Spinal cord (tissue), 10 donors: ENCODE results near the gene IFNG-AS1. TPM values are rescaled to one million over a fixed set of nuclear protein-coding genes. Genes with fewer than 3 reads are reported as not detected.

Experiments
- DNase-seq, 6 donors: peaks; one replicate each; pipeline versions ENCODE4 v3.0.0 to v3.0.0-alpha.2; 2013 to 2015; ENCODE audit warnings: low spot score in 6 of 6, low read depth in 4 of 6
- H3K27ac ChIP-seq: one replicate; pipeline ENCODE4 v1.5.1; 2013; ENCODE audit warnings: low read depth, low read length, control low read depth
- H3K27me3 ChIP-seq: one replicate; pipeline ENCODE4 v1.6.1; 2013; ENCODE audit warnings: low read length; ENCODE audit not compliant: control insufficient read depth, insufficient read depth
- H3K36me3 ChIP-seq: one replicate; pipeline ENCODE4 v1.6.1; 2013; ENCODE audit warnings: low read length; ENCODE audit not compliant: control insufficient read depth, insufficient read depth
- H3K4me1 ChIP-seq: one replicate; pipeline ENCODE4 v1.6.1; 2013; ENCODE audit warnings: low read length; ENCODE audit not compliant: control insufficient read depth, insufficient read depth
- H3K4me3 ChIP-seq: one replicate; pipeline ENCODE4 v1.5.1; 2013; ENCODE audit warnings: low read depth, low read length, control low read depth
- H3K9me3 ChIP-seq: one replicate; pipeline ENCODE4 v1.6.1; 2013; ENCODE audit warnings: low read length; ENCODE audit not compliant: control insufficient read depth, insufficient read depth
- WGBS: methylation state at CpG from one replicate; pipeline ENCODE4 v1.1.5; 2013; ENCODE audit warnings: missing lambda C conversion rate; ENCODE audit not compliant: insufficient coverage; 5-methylcytosine and 5-hydroxymethylcytosine counted together
- polyA plus RNA-seq, 2 donors: library from polyadenylated mRNA; unstranded; fragments of 120-200 nt; gene quantifications; one replicate each; pipeline ENCODE4 v1.2.1, GENCODE V29; 2013; ENCODE audit not compliant: insufficient read length in 2 of 2
- total RNA-seq, 2 donors: library from RNA; depleted of rRNA in 1 of 2; stranded (reverse); fragments of 120-200 nt in 1 of 2; fragments of >200 nt in 1 of 2; gene quantifications; one replicate each; pipeline versions ENCODE4 v1.2.3 to v1.2.4, GENCODE V29; 2013 to 2014
- donor health status: healthy.

The IFNG-AS1 gene
- total and polyA plus RNA-seq, 4 donors: 0.10 to 0.22 (median 0.18) TPM; not detected in 1

- no peaks in the 10 kb centered on the region for H3K9me3 ChIP-seq
- no peak overlapping the region for H3K4me3 ChIP-seq
- DNase-seq: no peak
- H3K27ac ChIP-seq: no peak overlapping the region
- H3K36me3 ChIP-seq: no peaks in the 10 kb centered on the region
- no peaks in the 10 kb centered on the region for H3K4me1 ChIP-seq
- no peaks in the 10 kb centered on the region for H3K27me3 ChIP-seq
- no CpG with 5 or more reads among the region's 1 CpG for WGBS
Observed at GRCh38 chr12:67988601-67989021, 636 bp upstream of the IFNG-AS1 start.

DNA sequence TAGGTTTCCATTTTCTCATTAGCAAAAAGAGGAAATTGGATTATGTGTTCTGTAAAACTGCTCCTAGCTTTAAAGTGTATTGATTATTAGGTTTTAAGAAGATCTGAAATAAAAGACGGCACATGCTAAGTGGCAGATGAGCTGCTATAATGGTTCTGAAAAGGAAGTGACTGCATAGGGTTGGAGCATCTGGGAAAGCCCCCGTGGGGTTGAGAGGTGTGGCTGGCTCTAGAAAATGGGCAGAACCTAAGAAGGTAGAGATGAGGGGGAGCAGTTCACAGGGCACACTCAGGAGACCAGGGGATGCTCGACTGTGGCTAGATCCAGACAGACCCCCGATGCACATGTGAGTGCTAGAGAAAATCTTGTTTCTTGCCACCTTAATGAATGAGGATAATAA is 1.9 kb downstream of the IFNG-AS1 start:
- no peak overlapping the region for H3K27ac ChIP-seq
- H3K4me1 ChIP-seq: no peaks in the 10 kb centered on the region
- H3K36me3 ChIP-seq: no peaks in the 10 kb centered on the region
- no peak overlapping the region for H3K4me3 ChIP-seq
- no peak for DNase-seq
- no peaks in the 10 kb centered on the region for H3K9me3 ChIP-seq
- no peaks in the 10 kb centered on the region for H3K27me3 ChIP-seq
- 78% methylated on average over 4 of the region's 4 CpGs for WGBS

GRCh38 chr12:67993143-67993542 is 3.9 kb downstream of the IFNG-AS1 start:
- H3K27ac ChIP-seq: no peak overlapping the region
- H3K9me3 ChIP-seq: no peaks in the 10 kb centered on the region
- no peak for DNase-seq
- no peaks in the 10 kb centered on the region for H3K27me3 ChIP-seq
- H3K36me3 ChIP-seq: no peaks in the 10 kb centered on the region
- no CpG with 5 or more reads among the region's 2 CpGs for WGBS
- H3K4me1 ChIP-seq: no peaks in the 10 kb centered on the region
- no peak overlapping the region for H3K4me3 ChIP-seq

- DNase-seq: no peak
- WGBS: no CpG with 5 or more reads among the region's 3 CpGs
- no peak overlapping the region for H3K4me3 ChIP-seq
Observed at GRCh38 chr12:67994046-67994445, 4.8 kb downstream of the IFNG-AS1 start.

DNA sequence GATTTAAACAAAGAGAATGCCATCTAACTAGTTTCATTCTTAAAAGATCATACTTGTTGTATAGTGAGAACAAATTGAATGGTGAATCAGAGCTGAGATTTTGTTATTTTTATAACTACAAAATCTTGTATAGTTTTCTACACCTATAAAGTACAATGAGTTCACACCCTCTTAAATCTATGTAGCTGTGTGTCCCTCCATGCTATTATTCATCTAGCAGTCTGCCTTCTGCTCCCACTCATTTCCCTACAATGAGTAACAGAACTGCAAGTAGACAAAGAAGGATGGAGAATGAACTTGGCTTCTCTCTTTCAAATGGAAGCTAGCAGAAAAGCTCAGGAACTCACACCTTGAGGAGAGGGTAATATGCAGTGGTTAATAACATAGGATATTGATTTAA is 7.1 kb downstream of the IFNG-AS1 start:
- Histone ChIP-seq H3K27ac (no peak overlapping the region), H3K36me3 (no peaks in the 10 kb centered on the region), H3K9me3 (no peaks in the 10 kb centered on the region), H3K4me1 (no peaks in the 10 kb centered on the region), H3K27me3 (no peaks in the 10 kb centered on the region), H3K4me3 (no peak overlapping the region)
- no peak for DNase-seq

More at GRCh38 chr12:67994046-67994445, 4.8 kb downstream of the IFNG-AS1 start:
- Histone ChIP-seq H3K36me3 (no peaks in the 10 kb centered on the region), H3K27me3 (no peaks in the 10 kb centered on the region), H3K9me3 (no peaks in the 10 kb centered on the region), H3K4me1 (no peaks in the 10 kb centered on the region), H3K27ac (no peak overlapping the region)

- H3K9me3 ChIP-seq: no peaks in the 10 kb centered on the region
- H3K36me3 ChIP-seq: no peaks in the 10 kb centered on the region
- DNase-seq: no peak
- no peaks in the 10 kb centered on the region for H3K4me1 ChIP-seq
- no peak overlapping the region for H3K27ac ChIP-seq
- H3K27me3 ChIP-seq: no peaks in the 10 kb centered on the region
- no peak overlapping the region for H3K4me3 ChIP-seq
Observed at GRCh38 chr12:67998379-67998778, 9.1 kb downstream of the IFNG-AS1 start.

- no peak overlapping the region for H3K27ac ChIP-seq
- no peak overlapping the region for H3K4me3 ChIP-seq
- H3K36me3 ChIP-seq: no peaks in the 10 kb centered on the region
- no peaks in the 10 kb centered on the region for H3K27me3 ChIP-seq
- no peaks in the 10 kb centered on the region for H3K4me1 ChIP-seq
- no peak for DNase-seq
- no peaks in the 10 kb centered on the region for H3K9me3 ChIP-seq
Observed at GRCh38 chr12:67999244-67999643, 10.0 kb downstream of the IFNG-AS1 start.

DNA sequence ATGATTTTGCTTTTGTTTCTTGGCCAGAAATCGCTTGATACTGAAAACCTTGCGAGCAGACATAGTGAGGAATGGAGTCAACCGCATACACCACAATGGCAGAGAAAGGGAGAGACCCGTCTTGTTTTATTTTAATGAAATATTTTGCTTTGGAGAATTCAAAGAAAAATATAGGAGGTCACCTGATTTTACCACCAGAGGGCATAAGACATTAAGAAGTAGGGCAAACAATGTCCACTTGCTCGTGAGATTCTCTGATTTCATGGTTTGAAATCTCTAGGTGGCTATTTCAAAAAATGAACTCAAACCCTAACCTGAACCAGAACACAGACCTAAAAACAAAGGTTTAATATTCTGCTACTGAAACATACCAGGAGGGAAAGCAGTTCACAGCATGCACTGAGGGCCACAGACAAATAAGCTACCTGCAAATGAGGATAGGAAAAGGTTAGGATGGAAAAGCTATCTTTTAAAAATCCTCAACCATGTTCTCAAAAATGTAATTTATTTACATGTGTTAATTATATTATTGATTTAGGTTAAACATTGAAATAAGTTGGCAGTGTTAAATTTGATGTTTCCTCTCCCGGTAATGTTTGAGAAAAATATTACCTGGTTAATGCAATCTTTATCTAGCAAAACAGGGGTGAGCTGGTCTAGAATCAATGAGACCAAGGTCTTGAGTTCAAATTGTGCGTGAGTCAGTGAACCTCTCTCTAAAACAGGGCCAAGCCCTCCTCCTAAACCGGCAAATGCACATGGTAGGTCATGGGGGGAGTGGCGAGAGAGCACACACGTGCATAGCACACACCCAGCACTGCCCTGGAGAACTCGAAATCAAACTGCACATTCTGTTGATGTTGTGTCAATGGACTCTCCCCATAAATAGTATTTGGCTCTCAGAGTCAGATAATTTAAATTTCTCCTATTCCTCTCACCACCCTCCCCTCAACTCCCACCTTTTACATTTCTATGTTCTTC is 12.5 kb downstream of the IFNG-AS1 start:
- Histone ChIP-seq H3K4me3 (no peak overlapping the region), H3K27ac (no peak overlapping the region), H3K4me1 (no peaks in the 10 kb centered on the region), H3K9me3 (no peaks in the 10 kb centered on the region), H3K36me3 (no peaks in the 10 kb centered on the region), H3K27me3 (no peaks in the 10 kb centered on the region)
- 89% methylated on average over 8 of the region's 11 CpGs for WGBS
- no peak for DNase-seq

DNA sequence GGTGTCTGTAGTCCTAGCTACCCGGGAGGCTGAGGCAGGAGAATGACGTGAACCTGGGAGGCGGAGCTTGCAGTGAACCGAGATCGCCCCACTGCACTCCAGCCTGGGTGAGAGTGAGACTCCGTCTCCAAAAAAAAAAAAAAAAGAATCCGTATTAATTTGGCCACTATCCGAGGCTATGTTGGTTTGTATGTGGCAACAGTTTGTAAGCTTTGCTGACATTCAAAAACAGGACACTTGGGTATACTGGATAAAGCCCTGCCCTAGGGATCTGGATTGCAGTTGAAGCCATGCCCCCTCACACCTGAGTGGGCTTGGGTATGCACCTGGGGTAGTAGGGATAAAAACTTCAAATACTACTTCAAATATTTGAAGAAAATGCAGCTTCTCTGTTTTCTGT is 14.5 kb downstream of the IFNG-AS1 start:
- Histone ChIP-seq H3K36me3 (no peaks in the 10 kb centered on the region), H3K4me3 (no peak overlapping the region), H3K9me3 (no peaks in the 10 kb centered on the region), H3K27ac (no peak overlapping the region), H3K4me1 (no peaks in the 10 kb centered on the region), H3K27me3 (no peaks in the 10 kb centered on the region)
- WGBS: 96% methylated on average over 7 of the region's 8 CpGs
- no peak for DNase-seq

- no CpG with 5 or more reads among the region's 1 CpG for whole genome bisulfite sequencing
- H3K27ac ChIP-seq: no peak overlapping the region
- no peaks in the 10 kb centered on the region for H3K4me1 ChIP-seq
Observed at GRCh38 chr12:68007033-68007432, 17.8 kb downstream of the IFNG-AS1 start.

More at GRCh38 chr12:68007033-68007432, 17.8 kb downstream of the IFNG-AS1 start:
- Histone ChIP-seq H3K36me3 (no peaks in the 10 kb centered on the region), H3K4me3 (no peak overlapping the region), H3K9me3 (no peaks in the 10 kb centered on the region), H3K27me3 (no peaks in the 10 kb centered on the region)
- DNase-seq: no peak
